Sciatic nerve (tissue), 2 donors: ENCODE measurements around the gene ARHGAP10. TPM values are rescaled to one million over a fixed set of nuclear protein-coding genes. Genes with fewer than 3 reads are reported as not detected.

Experiments
- ATAC-seq: fragments of 200-7000 bp; cut with Tn5 transposase; one replicate; pipeline ENCODE4 v1.9.1; 2020; ENCODE audit warnings: mild to moderate bottlenecking, moderate library complexity
- DNase-seq: peaks from one replicate; pipeline ENCODE4 v3.0.0-alpha.2; 2020; ENCODE audit warnings: low spot score
- intact Hi-C: fragments of 100-400 bp; cut with DNase I; formaldehyde crosslinking; loops from one replicate; pipeline ENCODE4 v1.14.2; 2022
- total RNA-seq: library from RNA; stranded (reverse); fragmentation: NEBNext Ultra II Directional; extraction: Animal tissue kit (Norgen Biotek cat#: 25700); gene quantifications from one replicate; pipeline ENCODE4 v1.2.1, GENCODE V29; 2021
- donor health status: DM: no; HTN: no; CAD: no.
- donor health status: DM: no; HTN: no; CAD: no.

ARHGAP10 gene
- total RNA-seq, 1 donor from 2014 or later, result 89.2 TPM

GRCh38 chr4:147916351-147916750 lies 184.5 kb downstream of the ARHGAP10 start:
- DNase-seq (no peak), ATAC-seq (no peak)
- intact Hi-C loops, result no loop called here

GRCh38 chr4:147923381-147923780 lies 191.5 kb downstream of the ARHGAP10 start:
- intact Hi-C loops, result no loop called here
- ATAC-seq, result no peak
- DNase-seq, result no peak

GRCh38 chr4:147923854-147924253 lies 192.0 kb downstream of the ARHGAP10 start:
- ATAC-seq, result no peak
- intact Hi-C loops, result no loop called here
- no peak for DNase-seq

DNA sequence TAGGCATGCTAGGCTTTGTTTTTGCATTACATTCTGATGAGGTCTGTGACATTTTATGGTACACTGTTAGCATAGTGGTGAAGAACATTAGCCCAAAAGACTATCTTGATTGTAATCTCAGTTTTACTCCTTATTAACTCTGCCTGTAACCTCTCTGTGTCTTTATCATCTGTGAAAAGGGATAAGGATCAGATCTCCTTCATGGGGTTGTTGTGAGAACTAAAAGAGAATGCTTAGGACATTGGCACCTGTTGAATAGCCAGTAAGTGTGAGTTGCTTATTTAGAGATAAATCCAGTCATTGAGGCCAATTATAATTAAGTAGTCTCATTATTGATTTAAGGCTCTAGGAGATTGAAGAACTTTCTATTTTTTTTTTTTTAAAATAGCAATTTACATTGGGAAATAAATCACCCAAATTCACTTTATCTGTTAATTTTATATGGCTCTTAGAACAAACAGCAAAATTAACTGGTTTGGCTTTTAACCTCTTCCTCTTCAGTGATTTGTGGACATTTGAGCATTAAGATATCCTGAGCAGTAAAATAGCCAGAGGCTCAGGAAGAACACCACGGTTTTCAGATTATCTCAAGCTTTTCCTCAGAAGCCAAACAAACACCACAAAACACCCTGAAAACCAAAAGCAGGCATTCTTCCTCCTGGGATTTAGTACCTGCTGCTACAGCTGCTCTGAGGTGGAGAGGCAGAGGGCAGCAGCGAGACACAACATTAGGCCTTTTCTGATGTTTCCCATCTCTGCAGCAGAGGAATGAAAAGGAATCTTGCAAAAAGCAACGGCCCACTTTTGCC lies 192.9 kb downstream of the ARHGAP10 start:
- DNase-seq (no peak), ATAC-seq (no peak)
- intact Hi-C loops, result no loop called here

GRCh38 chr4:147927377-147928137 lies 195.7 kb downstream of the ARHGAP10 start:
- ATAC-seq (peak; percentile 25), DNase-seq (no peak)
- intact Hi-C loops, result no loop called here

- intact Hi-C loops, result no loop called here
- no peak for DNase-seq
- ATAC-seq, result no peak
Measured at GRCh38 chr4:147928400-147928799, 196.5 kb downstream of the ARHGAP10 start.

DNA sequence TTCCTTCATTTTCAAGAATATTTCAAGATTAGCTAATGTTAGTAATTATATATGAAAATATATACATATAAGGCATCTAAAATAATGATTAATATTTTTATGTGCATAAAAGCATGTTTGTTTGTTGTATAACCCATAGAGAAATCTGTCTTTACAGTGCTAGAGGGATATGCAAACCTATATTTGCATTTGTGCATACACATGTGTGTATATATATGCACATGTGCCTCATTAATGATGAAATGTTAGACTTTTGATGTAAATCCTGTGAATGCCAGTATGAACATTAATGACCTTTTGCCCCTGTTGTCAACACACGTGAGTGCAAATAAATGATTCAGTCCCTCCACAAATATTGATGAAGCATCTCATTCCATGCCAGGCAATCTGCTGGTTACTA lies 197.9 kb downstream of the ARHGAP10 start:
- no peak for ATAC-seq
- intact Hi-C loops, result no loop called here

DNA sequence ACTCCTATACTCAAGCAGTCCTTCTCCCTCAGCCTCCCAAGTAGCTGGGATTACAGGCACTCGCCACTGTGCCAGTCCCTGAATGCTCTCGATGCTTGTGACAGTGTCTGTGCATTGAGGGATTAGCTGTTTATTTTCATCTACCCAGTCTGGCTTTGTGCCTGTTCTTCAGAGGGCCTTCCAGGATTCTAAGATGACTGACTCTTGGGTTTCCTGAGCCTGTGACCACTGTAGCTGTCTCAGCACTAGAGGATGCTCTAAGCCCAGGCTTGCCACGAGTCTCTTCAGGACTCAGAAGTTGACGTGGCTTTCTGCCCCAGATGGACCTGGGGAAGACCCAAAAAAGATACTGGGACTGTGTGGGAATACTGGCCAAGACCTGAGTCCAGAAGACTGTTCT lies 201.4 kb downstream of the ARHGAP10 start:
- ATAC-seq (peak; percentile 23), DNase-seq (no peak)
- intact Hi-C loops, result no loop called here

More for the DNA sequence above, 197.9 kb downstream of the ARHGAP10 start:
- no peak for DNase-seq

DNA sequence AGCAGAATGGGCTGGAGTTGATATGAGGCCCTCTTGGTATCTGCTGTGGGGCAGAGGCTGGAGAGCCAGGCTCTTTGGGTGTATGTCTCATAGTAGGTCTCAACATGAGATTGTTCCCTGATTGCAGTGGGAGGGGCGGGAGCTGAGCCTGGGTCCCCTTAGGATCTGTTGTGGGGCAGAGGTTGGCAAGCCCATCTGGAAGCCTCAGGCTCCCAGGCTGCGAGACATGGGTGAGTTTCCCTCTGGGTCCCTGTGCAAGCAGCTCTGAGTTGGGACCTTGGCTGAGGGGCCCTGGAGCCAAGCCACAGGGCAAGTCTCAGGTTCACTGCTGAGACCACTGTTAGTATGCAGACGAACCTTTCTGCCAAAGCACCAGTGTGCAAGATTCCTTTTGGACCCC lies 201.9 kb downstream of the ARHGAP10 start:
- ATAC-seq, result peak; percentile 16

DNA sequence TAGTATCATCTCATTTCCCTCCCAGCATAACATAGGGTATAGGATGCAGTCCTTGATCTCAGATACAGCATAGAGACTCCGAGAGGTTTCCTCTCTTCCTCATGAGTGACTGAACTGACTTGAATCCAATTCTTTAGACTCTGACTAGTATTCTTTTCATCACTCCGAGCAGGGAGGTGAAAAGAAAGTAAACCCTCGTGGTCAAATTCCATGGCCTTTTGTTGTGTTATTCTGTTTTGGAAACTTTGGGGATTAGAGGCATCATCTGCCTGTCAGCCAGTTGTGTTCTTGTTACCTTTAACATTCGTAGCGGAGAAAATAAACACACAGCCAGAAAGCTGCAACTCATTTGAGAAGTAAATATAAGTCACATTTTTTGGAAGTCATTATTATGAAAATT lies 206.6 kb downstream of the ARHGAP10 start:
- intact Hi-C loops, result no loop called here
- no peak for DNase-seq
- ATAC-seq, result no peak

More for the DNA sequence above, 201.9 kb downstream of the ARHGAP10 start:
- intact Hi-C loops, result no loop called here
- no peak for DNase-seq

GRCh38 chr4:147940171-147940570 lies 208.3 kb downstream of the ARHGAP10 start:
- no peak for DNase-seq
- intact Hi-C loops, result no loop called here
- no peak for ATAC-seq

- ATAC-seq, result no peak
- no peak for DNase-seq
- intact Hi-C loops, result no loop called here
Measured at GRCh38 chr4:147941373-147941772, 209.5 kb downstream of the ARHGAP10 start.

GRCh38 chr4:147942729-147943128 lies 210.8 kb downstream of the ARHGAP10 start:
- DNase-seq (no peak), ATAC-seq (peak; percentile 58)
- intact Hi-C loops, result no loop called here

DNA sequence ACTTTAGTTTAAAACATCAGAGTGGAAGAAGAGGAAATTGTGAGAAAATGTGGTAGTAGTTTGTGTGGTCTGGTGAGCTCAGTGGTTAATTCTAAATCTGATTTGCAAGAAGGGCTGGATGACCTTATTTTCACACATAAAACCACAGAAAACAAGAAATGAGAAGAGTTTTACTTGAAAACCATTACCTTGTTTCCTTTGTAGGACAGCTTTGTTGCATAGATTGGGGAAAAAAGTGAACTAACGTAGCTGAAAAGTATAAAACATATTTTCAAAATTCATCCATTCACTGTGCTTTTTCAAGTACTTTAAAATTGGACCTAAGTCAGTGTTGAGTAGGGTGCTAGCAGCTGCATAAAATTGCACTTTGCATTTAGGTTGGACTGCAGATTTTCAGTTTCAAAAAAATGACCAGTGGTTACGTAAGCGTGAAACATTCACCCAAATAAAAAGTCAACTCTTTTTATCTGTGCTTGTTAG lies 211.3 kb downstream of the ARHGAP10 start:
- no peak for DNase-seq
- intact Hi-C loops, result no loop called here
- ATAC-seq, result peak; percentile 31

DNA sequence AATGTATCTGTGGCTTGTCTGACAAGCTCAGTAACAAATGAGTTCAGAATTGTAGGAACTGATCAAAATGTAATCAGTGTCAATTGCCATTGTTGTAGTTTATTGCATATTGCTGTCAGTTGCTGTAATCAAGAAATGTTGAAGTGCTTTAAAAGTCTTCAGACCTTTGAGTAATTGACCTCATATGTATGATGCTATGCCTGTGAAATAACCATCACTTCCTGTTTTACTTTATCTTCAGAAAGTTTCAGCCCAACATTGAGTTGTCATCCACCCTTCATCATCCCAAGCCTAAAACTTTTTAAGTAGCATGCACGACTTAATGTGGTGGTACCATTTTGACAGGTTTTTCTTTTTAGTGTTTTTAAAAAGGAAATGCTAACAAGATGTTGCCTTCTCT lies 212.4 kb downstream of the ARHGAP10 start:
- intact Hi-C loops, result no loop called here
- no peak for ATAC-seq
- no peak for DNase-seq

GRCh38 chr4:147944670-147945260 lies 212.9 kb downstream of the ARHGAP10 start:
- ATAC-seq, result no peak
- intact Hi-C loops, result no loop called here

GRCh38 chr4:147948336-147948735 lies 216.4 kb downstream of the ARHGAP10 start:
- intact Hi-C loops, result no loop called here
- no peak for ATAC-seq
- DNase-seq, result no peak

More at GRCh38 chr4:147944670-147945260, 212.9 kb downstream of the ARHGAP10 start:
- no peak for DNase-seq

GRCh38 chr4:147950261-147950660 lies 218.4 kb downstream of the ARHGAP10 start:
- ATAC-seq (no peak), DNase-seq (no peak)
- intact Hi-C loops, result no loop called here

- DNase-seq (no peak), ATAC-seq (no peak)
- intact Hi-C loops, result no loop called here
Measured at GRCh38 chr4:147950841-147951240, 219.0 kb downstream of the ARHGAP10 start.

- no peak for DNase-seq
- no peak for ATAC-seq
- intact Hi-C loops, result no loop called here
Measured at GRCh38 chr4:147954850-147955249, 223.0 kb downstream of the ARHGAP10 start.
